ENCODE measurements around the gene COG7. TPM values are rescaled to one million over a fixed set of nuclear protein-coding genes. Genes with fewer than 3 reads are reported as not detected.

The COG7 gene
- total RNA-seq, 1 experiment from 2014 or later: 38.3 TPM

DNA sequence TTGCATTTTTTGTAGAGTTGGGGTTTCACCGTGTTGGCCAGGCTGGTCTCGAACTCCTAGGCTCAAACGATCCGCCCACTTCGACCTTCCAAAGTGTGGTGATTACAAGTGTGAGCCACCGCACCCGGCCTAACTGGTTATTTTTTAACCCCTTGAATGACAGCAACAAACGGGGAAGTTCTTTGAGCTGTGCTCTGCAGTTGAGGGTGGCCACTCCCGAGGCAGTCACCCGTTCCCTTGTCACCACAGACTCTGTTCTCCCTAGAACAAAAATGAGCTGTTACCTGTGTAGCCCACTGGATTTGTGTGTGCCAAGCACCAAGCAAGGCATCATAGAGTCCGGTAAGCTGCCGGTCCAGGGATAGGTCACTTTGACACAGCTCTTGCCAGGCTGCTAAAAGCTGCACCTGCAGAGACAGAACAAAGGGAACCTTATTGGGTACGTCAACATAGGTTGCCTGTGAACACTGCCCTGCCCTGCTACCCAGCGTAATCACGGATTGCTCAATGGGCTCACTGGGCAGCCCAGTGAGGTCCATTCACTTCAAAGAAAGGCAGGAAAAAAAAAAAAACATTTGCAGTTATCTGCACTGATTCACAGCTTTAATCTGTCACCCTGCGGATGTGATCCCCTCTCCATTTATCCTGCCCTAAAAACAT, 19.6 kb downstream of the COG7 start:
- H4K20me1 ChIP-seq (ENCODE audit: insufficient read depth): peaks cover 2% of the 10 kb centered on the region; the same call in 1 of the 2 replicates

DNA sequence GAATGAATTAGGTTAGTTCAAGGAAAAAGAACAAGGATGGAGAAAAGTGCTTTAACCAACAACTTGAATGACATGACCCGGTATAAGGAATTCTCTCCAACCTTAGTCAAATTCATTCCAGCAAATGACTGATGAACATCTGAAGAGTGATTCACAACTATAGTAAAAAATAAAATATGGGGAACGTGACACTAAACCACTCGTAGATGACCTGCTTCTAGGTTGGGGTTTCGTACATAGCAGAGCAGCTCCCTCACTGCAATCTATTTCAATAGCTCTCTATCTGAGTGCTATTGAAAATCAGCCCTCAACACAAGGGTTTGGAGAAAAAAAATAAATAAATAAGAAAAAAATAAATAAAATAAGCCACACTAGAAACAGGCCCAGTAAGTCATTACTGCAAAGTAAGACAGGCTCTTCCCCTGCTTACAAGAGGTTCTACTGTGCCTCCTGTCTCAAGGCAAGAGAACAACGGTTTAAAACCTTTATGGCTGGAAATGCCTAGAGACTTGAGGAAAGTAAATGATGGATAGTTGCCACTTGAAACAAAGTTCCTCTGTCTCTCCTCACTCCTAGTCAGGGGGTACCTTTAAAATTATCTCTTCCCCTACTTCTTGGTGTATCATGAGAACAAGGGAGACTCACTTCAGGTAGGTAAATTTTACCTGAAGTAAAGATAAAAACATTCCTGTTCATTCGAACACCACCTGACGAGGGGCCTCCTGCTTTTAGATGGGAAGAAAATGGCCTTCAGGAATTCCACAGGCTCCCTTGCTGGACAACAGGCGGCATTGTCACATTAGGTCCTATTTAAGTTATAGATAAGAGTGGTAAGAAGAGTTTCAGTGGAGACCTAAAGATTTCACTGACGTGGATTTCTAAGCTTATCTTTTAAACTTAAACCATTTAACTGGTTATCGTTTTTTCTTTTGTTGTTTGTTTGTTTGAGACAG, 20.5 kb downstream of the COG7 start:
- POLR2A ChIA-PET (ENCODE audit: unreplicated experiment): interaction anchor here (0.5 kb wide), 1 partner anchor 1551 kb away, joined by 3 read pairs; no protein-coding TSS in a partner anchor

More for the DNA sequence above, 19.6 kb downstream of the COG7 start:
- Histone ChIP-seq H3K9me2 (ENCODE audit: insufficient read depth) (no peaks in the 10 kb centered on the region), H3K27me3 (ENCODE audit: insufficient read depth, low read depth) (no peaks in the 10 kb centered on the region), H3K27ac (no peak overlapping the region), H3K36me3 (ENCODE audit: low read depth) (peaks cover 27% of the 10 kb centered on the region), H3K79me2 (ENCODE audit: low read depth) (no peaks in the 10 kb centered on the region), H3K4me3 (no peak overlapping the region), H3K4me2 (no peak overlapping the region), H3F3A (ENCODE audit: insufficient read depth, low read depth) (peaks cover 20% of the 10 kb centered on the region; the same call in 1 of the 2 replicates), H3K4me1 (replicated peaks; ENCODE audit: insufficient read depth) (peaks cover 3% of the 10 kb centered on the region; the same call in 1 of the 2 replicates), H3K9me3 (ENCODE audit: insufficient read depth, low read depth) (no peaks in the 10 kb centered on the region), H2AFZ (no peak overlapping the region)
- TF ChIP-seq, protein P1, sequence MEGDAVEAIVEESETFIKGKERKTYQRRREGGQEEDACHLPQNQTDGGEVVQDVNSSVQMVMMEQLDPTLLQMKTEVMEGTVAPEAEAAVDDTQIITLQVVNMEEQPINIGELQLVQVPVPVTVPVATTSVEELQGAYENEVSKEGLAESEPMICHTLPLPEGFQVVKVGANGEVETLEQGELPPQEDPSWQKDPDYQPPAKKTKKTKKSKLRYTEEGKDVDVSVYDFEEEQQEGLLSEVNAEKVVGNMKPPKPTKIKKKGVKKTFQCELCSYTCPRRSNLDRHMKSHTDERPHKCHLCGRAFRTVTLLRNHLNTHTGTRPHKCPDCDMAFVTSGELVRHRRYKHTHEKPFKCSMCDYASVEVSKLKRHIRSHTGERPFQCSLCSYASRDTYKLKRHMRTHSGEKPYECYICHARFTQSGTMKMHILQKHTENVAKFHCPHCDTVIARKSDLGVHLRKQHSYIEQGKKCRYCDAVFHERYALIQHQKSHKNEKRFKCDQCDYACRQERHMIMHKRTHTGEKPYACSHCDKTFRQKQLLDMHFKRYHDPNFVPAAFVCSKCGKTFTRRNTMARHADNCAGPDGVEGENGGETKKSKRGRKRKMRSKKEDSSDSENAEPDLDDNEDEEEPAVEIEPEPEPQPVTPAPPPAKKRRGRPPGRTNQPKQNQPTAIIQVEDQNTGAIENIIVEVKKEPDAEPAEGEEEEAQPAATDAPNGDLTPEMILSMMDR (conservative IDR thresholded peaks at IDR 0.05): no peak
- no peak for TF ChIP-seq EZH2 (IDR thresholded peaks at IDR 0.05; ENCODE audit: low read depth)
- POLR2A ChIA-PET (ENCODE audit: unreplicated experiment): interaction anchor here (0.6 kb wide), 1 partner anchor 93 kb away, joined by 8 read pairs; no protein-coding TSS in a partner anchor
- intact Hi-C loops (cut with micrococcal nuclease; ENCODE audit: unreplicated experiment): loop anchor here (10.0 kb wide), 1 partner anchor 139 kb away; no protein-coding TSS in a partner anchor
- DNase-seq: no peak
- no TSS peak for BruUV-seq (replicated peaks)
- CTCF ChIA-PET: interaction anchor here (0.5 to 4.2 kb wide), 3 partner anchors 176 to 251 kb away, joined by 3 to 62 read pairs (median 11); partner anchors contain the start of gene SCNN1G

More for the DNA sequence above, 20.5 kb downstream of the COG7 start:
- H3K4me2 ChIP-seq: no peak overlapping the region
- no peaks in the 10 kb centered on the region for H3K9me2 ChIP-seq (ENCODE audit: insufficient read depth)
- no peak for TF ChIP-seq EZH2 (IDR thresholded peaks at IDR 0.05; ENCODE audit: low read depth)
- TF ChIP-seq, protein P1 (conservative IDR thresholded peaks at IDR 0.05): no peak
- H3K79me2 ChIP-seq (ENCODE audit: low read depth): no peaks in the 10 kb centered on the region
- H2AFZ ChIP-seq: no peak overlapping the region
- peaks cover 3% of the 10 kb centered on the region; the same call in 1 of the 2 replicates for H3K4me1 ChIP-seq (replicated peaks; ENCODE audit: insufficient read depth)
- DNase-seq: no peak
- intact Hi-C loops (cut with micrococcal nuclease; ENCODE audit: unreplicated experiment): loop anchor here (10.0 kb wide), 1 partner anchor 138 kb away; no protein-coding TSS in a partner anchor
- H3K36me3 ChIP-seq (ENCODE audit: low read depth): peaks cover 27% of the 10 kb centered on the region
- peaks cover 2% of the 10 kb centered on the region; the same call in 1 of the 2 replicates for H4K20me1 ChIP-seq (ENCODE audit: insufficient read depth)
- H3K9me3 ChIP-seq (ENCODE audit: insufficient read depth, low read depth): no peaks in the 10 kb centered on the region
- no peaks in the 10 kb centered on the region for H3K27me3 ChIP-seq (ENCODE audit: insufficient read depth, low read depth)
- H3F3A ChIP-seq (ENCODE audit: insufficient read depth, low read depth): peaks cover 20% of the 10 kb centered on the region; the same call in 1 of the 2 replicates
- H3K27ac ChIP-seq: no peak overlapping the region
- BruUV-seq (replicated peaks): no TSS peak
- H3K4me3 ChIP-seq: no peak overlapping the region
- CTCF ChIA-PET: interaction anchor here (0.6 to 4.2 kb wide), 3 partner anchors 16 to 250 kb away, joined by 5 to 62 read pairs (median 6); partner anchors contain the start of gene SCNN1G
